ENCODE data around the gene MARCHF3. TPM values are rescaled to one million over a fixed set of nuclear protein-coding genes. Genes with fewer than 3 reads are reported as not detected.

The MARCHF3 gene
- polyA plus RNA-seq, 3 donors: 6.8 to 8.2 (median 7.2) TPM

- DNase-seq (ENCODE audit: low read depth in 3 of 3, low spot score in 2 of 3): no peak
Measured at GRCh38 chr5:126883564-126884245, 146.7 kb downstream of the MARCHF3 start.

DNA sequence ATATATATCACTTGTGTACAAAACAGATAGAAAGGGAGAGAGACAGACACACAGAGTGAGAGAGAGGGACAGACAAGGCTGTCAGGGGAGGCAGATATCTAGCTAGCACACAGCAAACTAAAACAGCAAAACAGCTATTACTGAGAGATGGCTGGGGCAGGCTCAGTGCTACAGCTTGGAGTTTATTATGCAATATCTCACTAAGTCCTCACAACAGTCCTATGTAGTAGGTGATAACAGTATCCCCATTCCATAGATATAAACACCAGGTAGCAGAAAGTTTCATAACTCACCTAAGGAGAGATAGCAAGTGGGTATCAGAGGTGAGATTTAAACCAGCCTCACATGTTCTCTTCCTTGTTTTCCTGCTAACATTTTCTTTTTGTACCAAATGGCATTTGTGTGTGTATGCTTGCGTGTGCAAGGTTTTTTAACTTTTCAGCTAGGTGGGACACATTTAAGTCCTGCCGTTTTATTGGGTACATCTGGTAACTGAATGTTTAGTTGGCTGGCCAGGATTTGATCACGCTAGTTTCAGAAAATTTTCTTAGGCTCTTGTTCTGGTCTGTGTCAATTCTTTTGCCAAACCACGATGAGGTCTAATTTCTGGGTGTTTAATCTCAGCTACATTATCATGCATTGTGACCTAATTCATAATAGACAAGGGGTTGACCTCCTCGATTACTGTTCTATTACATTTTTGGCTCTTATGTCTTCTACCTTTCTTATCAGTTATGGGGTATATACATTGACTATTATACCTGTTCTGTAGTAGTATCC is 148.3 kb downstream of the MARCHF3 start:
- no peak for DNase-seq (ENCODE audit: low read depth in 3 of 3, low spot score in 2 of 3)

- DNase-seq (ENCODE audit: low read depth in 3 of 3, low spot score in 2 of 3): no peak
Measured at GRCh38 chr5:126878634-126879033, 151.7 kb downstream of the MARCHF3 start.

DNA sequence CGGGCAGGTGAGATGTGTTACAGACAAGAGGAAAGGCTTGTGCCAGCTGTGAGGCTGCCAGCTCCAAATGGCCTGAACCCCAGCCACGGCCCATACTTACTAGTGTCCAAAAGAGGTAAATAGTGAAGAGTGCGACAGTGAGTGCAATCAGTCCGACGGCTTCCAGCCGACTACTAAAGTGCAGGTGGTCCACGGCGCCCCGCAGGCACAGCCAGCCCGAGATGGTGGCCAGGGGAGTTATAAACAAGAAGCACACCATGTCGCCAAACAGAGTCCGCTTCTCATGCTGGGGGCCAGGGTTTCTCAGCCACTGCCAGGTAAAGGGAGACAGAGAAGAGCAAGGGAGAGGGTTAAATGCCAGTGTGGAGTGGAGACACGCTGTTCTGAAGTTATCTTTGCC is 152.3 kb downstream of the MARCHF3 start:
- DNase-seq (ENCODE audit: low read depth in 3 of 3, low spot score in 2 of 3): no peak

GRCh38 chr5:126877602-126878001 is 152.8 kb downstream of the MARCHF3 start:
- no peak for DNase-seq (ENCODE audit: low read depth in 3 of 3, low spot score in 2 of 3)

- peak in 1 of 3 donors; percentile 40 for DNase-seq (ENCODE audit: low read depth in 3 of 3, low spot score in 2 of 3)
Measured at GRCh38 chr5:126875303-126875785, 155.0 kb downstream of the MARCHF3 start.

DNA sequence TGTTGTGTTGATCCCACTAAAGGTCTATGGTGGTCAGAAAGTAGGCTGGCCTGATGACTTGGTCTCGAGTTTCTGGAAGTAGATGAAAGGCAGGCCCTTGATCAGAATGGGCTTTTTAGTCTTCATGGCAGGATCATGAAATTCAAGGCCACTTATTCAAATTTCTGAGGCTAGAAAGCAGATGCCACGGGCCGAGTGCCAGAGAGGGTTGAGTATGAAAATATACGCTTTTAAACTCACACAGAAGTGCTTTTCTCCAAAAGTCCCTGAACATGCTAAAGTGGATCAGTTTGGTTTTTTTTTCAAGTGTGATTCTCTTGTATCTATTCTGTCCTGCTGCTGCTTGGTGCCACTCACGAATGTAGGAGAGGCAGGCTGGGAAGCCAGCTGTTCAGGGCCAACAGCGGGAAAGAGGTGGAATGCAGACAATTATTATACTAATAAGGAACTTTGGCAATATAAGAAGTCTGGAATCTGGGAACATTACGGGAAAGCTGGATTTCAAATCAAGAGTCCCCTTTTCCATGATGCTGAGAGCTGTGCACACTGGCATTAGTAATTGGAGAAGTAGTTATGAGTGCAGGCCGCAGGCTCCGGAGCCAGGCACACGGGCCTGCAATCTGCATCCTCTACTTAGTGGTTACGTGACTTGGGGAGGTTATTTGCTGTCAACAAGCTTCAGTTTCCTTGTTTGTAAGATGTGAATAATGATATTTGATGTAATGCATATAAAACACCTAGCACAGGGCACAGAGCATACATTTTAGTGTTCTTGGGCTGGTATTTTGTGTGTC is 157.6 kb downstream of the MARCHF3 start:
- no peak for DNase-seq (ENCODE audit: low read depth in 3 of 3, low spot score in 2 of 3)

GRCh38 chr5:126871441-126871840 is 158.9 kb downstream of the MARCHF3 start:
- no peak for DNase-seq (ENCODE audit: low read depth in 3 of 3, low spot score in 2 of 3)

- DNase-seq (ENCODE audit: low read depth in 3 of 3, low spot score in 2 of 3): peak; percentile 36 to 67 (median 50)
Measured at GRCh38 chr5:126869005-126869451, 161.3 kb downstream of the MARCHF3 start.

DNA sequence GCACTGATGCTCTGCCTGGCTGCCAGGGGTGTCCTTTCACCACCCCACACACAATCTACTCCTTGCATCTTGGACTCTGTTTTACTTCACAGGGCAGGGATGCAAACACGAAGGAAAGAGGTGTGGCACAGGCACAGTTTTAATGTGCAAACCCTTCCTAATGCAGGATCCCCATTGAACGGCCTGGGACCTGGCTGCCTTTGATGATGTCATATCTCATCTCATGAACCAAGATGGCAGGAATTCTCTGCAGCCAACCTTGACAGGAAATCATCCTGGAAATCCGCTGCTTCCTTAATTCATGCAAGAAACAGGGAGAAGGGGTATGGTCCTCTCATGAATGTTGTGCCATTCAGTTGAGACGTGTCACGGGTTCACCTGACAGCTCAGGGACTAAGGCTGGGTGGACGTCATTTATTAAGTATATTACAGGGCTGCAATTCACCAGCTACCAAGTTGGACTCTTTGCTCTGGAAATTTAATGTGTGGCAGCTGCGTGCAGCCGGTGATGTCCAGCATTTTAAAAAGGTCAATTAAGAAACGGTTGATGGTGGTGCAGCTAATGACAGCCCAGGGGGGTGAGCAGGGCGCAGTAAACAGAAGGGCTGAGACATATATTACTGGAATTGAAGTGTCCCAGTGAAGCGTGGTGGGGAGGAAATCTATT is 161.9 kb downstream of the MARCHF3 start:
- DNase-seq (ENCODE audit: low read depth in 3 of 3, low spot score in 2 of 3): peak in 1 of 3 donors; percentile 41

- no peak for DNase-seq (ENCODE audit: low read depth in 3 of 3, low spot score in 2 of 3)
Measured at GRCh38 chr5:126866851-126867636, 163.3 kb downstream of the MARCHF3 start.

DNA sequence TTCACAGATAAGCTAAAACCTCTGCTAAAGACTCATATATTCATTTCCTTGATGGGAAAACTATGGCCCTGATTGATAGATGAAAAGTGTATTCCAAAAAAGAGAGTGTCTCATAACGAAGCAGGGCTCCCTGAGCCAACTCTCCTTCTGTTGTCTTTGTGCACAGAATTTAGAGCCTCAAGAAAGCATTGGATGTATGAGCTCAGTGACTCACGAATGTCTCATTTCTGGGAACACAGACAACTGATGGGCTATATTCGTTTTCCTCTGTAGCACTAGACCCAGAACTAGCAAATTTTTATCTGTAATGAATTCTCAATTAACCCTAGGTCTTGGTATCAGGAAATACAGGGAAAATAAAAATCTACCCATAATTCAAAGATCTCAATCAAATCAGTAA is 165.1 kb downstream of the MARCHF3 start:
- DNase-seq (ENCODE audit: low read depth in 3 of 3, low spot score in 2 of 3): no peak

DNA sequence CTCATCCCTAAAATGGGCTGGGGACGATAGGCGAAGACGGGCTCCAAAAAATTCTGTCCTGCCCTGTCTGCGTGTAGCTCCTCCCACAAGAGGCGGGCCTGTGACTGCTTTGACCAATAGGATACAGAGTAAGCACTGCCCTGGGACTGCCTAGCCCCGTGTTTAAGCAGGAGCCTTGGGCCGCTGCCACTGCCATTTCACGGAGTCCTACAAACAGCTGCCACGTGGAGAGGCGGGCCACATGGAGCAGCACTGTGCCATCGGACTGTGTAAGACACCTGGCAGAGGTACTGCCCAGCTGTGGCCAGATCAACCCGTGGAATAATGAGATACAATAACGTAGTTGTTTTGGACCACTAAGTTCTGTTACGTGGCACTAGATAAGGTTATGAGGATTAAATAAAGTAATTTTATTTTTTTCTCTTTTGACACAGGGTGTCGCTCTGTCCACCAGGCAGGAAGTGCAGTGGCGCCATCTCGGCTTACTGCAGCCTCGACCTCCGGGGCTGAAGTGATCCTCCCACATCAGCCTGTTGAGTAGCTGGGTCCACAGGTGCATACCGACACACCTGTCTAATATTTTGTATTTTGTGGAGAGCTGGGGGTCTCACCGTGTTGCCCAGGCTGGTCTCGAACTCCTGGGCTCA is 166.2 kb downstream of the MARCHF3 start:
- DNase-seq (ENCODE audit: low read depth in 3 of 3, low spot score in 2 of 3): no peak

DNA sequence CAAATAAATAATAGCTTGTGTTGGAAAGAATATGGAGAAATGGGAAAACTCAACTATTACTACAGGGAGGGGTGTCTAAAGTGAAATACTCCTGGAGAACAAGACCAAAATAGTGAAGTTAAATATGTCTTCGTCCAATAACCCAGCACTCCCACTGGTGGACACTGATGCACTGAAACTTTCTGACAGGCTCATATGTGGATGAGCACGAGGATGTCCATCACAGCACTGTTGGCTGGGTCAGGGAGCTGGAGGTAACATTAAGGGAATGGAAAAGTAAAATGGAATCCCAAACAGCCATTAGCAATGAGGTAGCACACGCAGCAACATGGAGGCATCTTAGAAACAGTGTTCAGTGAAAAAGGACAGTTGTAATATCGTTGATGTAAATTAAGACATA is 167.0 kb downstream of the MARCHF3 start:
- no peak for DNase-seq (ENCODE audit: low read depth in 3 of 3, low spot score in 2 of 3)

- DNase-seq (ENCODE audit: low read depth in 3 of 3, low spot score in 2 of 3): no peak
Measured at GRCh38 chr5:126858441-126858840, 171.9 kb downstream of the MARCHF3 start.

DNA sequence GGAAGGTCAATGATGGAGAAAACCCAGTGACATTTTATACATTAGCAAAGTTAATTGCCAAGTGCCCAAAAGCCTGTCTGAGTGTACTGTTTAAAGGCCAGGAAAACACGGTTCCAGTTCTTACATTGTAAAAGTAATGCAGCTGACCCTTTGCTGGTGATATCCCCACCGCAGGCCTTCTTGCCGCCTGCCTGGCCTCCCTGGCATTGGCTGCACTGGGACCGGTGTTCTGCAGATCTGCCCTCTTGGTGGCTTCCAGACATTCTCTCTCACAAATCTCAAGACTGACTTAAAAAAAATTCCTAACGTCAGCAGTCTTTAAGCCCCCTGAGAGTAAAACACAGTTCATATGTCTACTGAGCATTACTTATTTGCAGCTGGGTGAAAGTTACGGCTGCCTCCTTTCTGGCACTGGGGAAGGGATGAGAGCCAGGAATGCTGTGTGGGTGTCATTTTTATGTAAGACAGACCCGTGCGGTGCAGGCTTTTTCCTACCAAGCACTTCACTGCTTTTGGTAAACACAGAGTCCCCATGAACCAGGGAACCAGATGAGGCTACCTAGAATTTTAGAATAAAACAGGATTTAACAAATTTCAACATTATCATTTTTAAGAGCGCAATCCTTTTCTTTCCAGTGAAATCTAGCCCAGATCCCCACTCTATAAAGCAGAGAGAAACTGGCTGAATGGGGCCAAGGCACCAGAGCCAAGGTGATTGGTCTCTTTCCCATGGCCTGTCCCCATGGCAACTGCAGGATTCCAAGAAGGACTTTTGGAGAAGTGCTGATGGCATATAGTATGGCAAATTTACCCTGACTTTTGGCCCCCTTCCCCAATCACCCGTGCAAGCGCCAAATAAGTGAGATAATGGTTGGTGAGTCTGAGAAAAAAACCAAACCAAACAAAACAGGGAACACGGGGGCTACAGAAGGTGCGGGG is 172.6 kb downstream of the MARCHF3 start:
- no peak for DNase-seq (ENCODE audit: low read depth in 3 of 3, low spot score in 2 of 3)

GRCh38 chr5:126855266-126855665 is 175.1 kb downstream of the MARCHF3 start:
- no peak for DNase-seq (ENCODE audit: low read depth in 3 of 3, low spot score in 2 of 3)

- no peak for DNase-seq (ENCODE audit: low read depth in 3 of 3, low spot score in 2 of 3)
Measured at GRCh38 chr5:126854526-126855110, 175.7 kb downstream of the MARCHF3 start.
